Measurements from ENCODE around the gene RAPGEF6.

The RAPGEF6 gene

GRCh38 chr5:131539251-131539650, 95.8 kb downstream of the RAPGEF6 start:
- no peak for DNase-seq

- DNase-seq, result peak in 1 of 2 donors; percentile 28
These were observed 96.8 kb downstream of the RAPGEF6 start for GRCh38 chr5:131538177-131538593.

- DNase-seq, result no peak
These were observed 98.1 kb downstream of the RAPGEF6 start for GRCh38 chr5:131536850-131537448.

GRCh38 chr5:131536211-131536826, 98.7 kb downstream of the RAPGEF6 start:
- DNase-seq, result peak in 1 of 2 donors; percentile 83

GRCh38 chr5:131534974-131535373, 100.1 kb downstream of the RAPGEF6 start:
- no peak for DNase-seq

GRCh38 chr5:131533836-131534235, 101.2 kb downstream of the RAPGEF6 start:
- no peak for DNase-seq

GRCh38 chr5:131532031-131532640, 102.9 kb downstream of the RAPGEF6 start:
- no peak for DNase-seq

GRCh38 chr5:131530706-131531331, 104.2 kb downstream of the RAPGEF6 start:
- DNase-seq, result no peak

GRCh38 chr5:131528682-131529081, 106.3 kb downstream of the RAPGEF6 start:
- DNase-seq, result no peak

- DNase-seq, result no peak
These were observed 109.2 kb downstream of the RAPGEF6 start for GRCh38 chr5:131525805-131526204.

- DNase-seq, result no peak
These were observed 110.6 kb downstream of the RAPGEF6 start for GRCh38 chr5:131524431-131524830.

- DNase-seq, result no peak
These were observed 111.4 kb downstream of the RAPGEF6 start for GRCh38 chr5:131523500-131524185.

- DNase-seq, result no peak
These were observed 113.8 kb downstream of the RAPGEF6 start for GRCh38 chr5:131521252-131521651.

GRCh38 chr5:131515348-131515747, 119.7 kb downstream of the RAPGEF6 start:
- DNase-seq, result no peak

- peak in 1 of 2 donors; percentile 85 for DNase-seq
These were observed 120.4 kb downstream of the RAPGEF6 start for GRCh38 chr5:131514316-131515283.

GRCh38 chr5:131513780-131514179, 121.2 kb downstream of the RAPGEF6 start:
- DNase-seq, result no peak

GRCh38 chr5:131511934-131512333, 123.1 kb downstream of the RAPGEF6 start:
- no peak for DNase-seq

GRCh38 chr5:131509801-131510200, 125.2 kb downstream of the RAPGEF6 start:
- DNase-seq, result no peak

GRCh38 chr5:131505237-131505908, 129.7 kb downstream of the RAPGEF6 start:
- no peak for DNase-seq

- no peak for DNase-seq
These were observed 138.7 kb downstream of the RAPGEF6 start for GRCh38 chr5:131496400-131496713.

- no peak for DNase-seq
These were observed 139.3 kb downstream of the RAPGEF6 start for GRCh38 chr5:131495536-131496399.
